ENCODE data around the gene MAU2.

Gene MAU2

GRCh38 chr19:19343762-19344161 is 23.1 kb downstream of the MAU2 start:
- ATAC-seq, result no peak
- TF ChIP-seq POU6F1 (CRISPR knock-in tag; IDR thresholded peaks at IDR 0.05; ENCODE audit: borderline replicate concordance, low read depth), result no peak
- no peak for TF ChIP-seq CSRNP3 (CRISPR knock-in tag; IDR thresholded peaks at IDR 0.05)
- TF ChIP-seq BACH2 (CRISPR knock-in tag; IDR thresholded peaks at IDR 0.05; ENCODE audit: borderline replicate concordance), result no peak
- TF ChIP-seq ESRRG (CRISPR knock-in tag; IDR thresholded peaks at IDR 0.05), result no peak
- no peak for TF ChIP-seq ZFP30 (CRISPR knock-in tag; IDR thresholded peaks at IDR 0.05)
- TF ChIP-seq ZNF8 (CRISPR knock-in tag; IDR thresholded peaks at IDR 0.05), result no peak
- TF ChIP-seq ZNF70 (CRISPR knock-in tag; IDR thresholded peaks at IDR 0.05), result no peak

DNA sequence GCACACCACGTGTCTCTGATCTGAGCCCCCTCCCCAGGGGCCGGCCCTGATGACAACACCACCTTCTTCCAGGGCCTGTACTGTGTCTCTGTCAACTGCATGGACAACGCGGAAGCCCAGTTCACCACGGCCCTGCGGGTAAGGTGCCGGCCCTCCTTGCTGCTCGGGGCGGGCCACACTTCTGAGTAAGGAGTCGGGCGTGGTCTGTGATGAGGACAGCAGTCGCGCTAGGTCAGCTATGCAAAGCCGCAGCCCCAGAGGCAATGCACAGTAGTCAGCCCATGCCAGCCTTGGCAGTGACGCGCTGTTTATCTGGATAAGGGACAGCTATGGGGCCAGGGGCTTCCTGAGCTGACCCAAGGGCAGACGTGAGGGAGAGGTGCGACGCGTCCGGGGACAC is 24.6 kb downstream of the MAU2 start:
- TF ChIP-seq GLIS3 (CRISPR knock-in tag; IDR thresholded peaks at IDR 0.05), result no peak
- TF ChIP-seq BACH2 (CRISPR knock-in tag; IDR thresholded peaks at IDR 0.05; ENCODE audit: borderline replicate concordance), result no peak
- no peak for TF ChIP-seq SNAI2 (CRISPR knock-in tag; IDR thresholded peaks at IDR 0.05)
- no peak for ATAC-seq

DNA sequence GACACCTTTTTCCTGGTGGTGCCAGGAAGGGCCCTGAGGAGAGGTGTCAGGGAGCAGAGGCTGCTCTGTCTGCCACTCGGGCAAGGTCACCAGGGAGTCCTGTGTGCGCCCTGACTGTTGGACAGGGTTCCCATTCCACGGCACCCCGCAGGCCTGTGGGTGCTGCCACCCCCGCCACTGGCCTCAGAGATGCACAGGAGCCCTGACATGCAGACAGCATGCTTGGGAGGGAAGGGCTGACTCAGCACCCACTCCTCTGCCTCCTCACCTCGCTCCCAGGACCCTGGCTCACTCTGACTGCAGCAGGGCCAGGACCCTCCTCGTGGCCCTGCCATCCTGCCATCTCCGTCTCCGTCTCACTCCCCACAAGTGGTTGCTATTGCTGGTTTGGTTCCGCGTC is 25.3 kb downstream of the MAU2 start:
- no peak for TF ChIP-seq CREB5 (CRISPR knock-in tag; IDR thresholded peaks at IDR 0.05; ENCODE audit: low read depth)
- no peak for TF ChIP-seq CSDC2 (CRISPR knock-in tag; IDR thresholded peaks at IDR 0.05)
- no peak for TF ChIP-seq ISL1 (CRISPR knock-in tag; IDR thresholded peaks at IDR 0.05)
- no peak for TF ChIP-seq ZC3H10 (CRISPR knock-in tag; IDR thresholded peaks at IDR 0.05)
- TF ChIP-seq ZNF8 (CRISPR knock-in tag; IDR thresholded peaks at IDR 0.05), result no peak
- no peak for TF ChIP-seq SNAI2 (CRISPR knock-in tag; IDR thresholded peaks at IDR 0.05)
- TF ChIP-seq ESRRG (CRISPR knock-in tag; IDR thresholded peaks at IDR 0.05), result no peak
- TF ChIP-seq PPARA (CRISPR knock-in tag; IDR thresholded peaks at IDR 0.05; ENCODE audit: borderline replicate concordance), result no peak
- no peak for TF ChIP-seq RARB (CRISPR knock-in tag; IDR thresholded peaks at IDR 0.05)
- no peak for TF ChIP-seq TSHZ2 (CRISPR knock-in tag; IDR thresholded peaks at IDR 0.05)
- no peak for TF ChIP-seq GLIS3 (CRISPR knock-in tag; IDR thresholded peaks at IDR 0.05)
- ATAC-seq, result no peak

DNA sequence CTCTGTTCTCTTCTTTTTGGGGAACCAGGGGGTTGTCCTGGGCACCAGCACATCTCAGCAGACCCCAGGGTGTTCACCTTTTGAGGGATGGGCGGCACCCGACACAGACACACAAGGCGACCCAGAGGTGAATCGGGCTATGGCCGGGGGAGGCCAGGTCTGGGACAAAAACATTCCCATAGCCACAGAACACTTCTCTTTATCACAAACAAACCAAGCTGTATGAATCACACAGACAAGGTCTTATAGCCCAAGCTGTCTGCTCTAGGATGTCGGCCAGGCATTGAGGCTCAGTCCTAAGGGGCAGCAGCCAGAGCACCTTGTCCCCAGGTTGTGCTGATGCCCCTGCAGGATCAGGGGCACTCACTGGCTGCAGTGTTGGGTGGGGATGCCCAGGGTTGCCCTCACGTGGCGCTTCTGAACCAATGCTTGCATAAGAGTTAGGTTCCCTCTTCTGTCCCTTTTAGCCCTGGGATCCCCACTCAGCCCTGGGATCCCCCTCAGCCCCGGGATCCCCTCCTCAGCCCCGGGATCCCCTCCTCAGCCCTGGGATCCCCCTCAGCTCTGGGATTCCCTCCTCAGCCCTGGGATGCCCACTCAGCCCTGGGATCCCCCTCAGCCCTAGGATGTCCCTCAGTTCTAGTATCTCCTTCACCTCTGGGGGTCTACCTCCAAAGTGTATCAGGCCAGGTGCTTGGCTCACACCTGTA is 26.9 kb downstream of the MAU2 start:
- TF ChIP-seq POU6F1 (CRISPR knock-in tag; IDR thresholded peaks at IDR 0.05; ENCODE audit: borderline replicate concordance, low read depth) (no peak), CSDC2 (CRISPR knock-in tag; IDR thresholded peaks at IDR 0.05) (no peak), TOX (CRISPR knock-in tag; IDR thresholded peaks at IDR 0.05; ENCODE audit: borderline replicate concordance) (no peak), ISL1 (CRISPR knock-in tag; IDR thresholded peaks at IDR 0.05) (no peak), PPARA (CRISPR knock-in tag; IDR thresholded peaks at IDR 0.05; ENCODE audit: borderline replicate concordance) (no peak), TSHZ2 (CRISPR knock-in tag; IDR thresholded peaks at IDR 0.05) (no peak), ZNF8 (CRISPR knock-in tag; IDR thresholded peaks at IDR 0.05) (no peak), RARB (CRISPR knock-in tag; IDR thresholded peaks at IDR 0.05) (no peak), BACH2 (CRISPR knock-in tag; IDR thresholded peaks at IDR 0.05; ENCODE audit: borderline replicate concordance) (no peak), TCF4 (CRISPR knock-in tag; IDR thresholded peaks at IDR 0.05; ENCODE audit: borderline replicate concordance) (no peak), GLIS3 (CRISPR knock-in tag; IDR thresholded peaks at IDR 0.05) (no peak), ARNTL (CRISPR knock-in tag; IDR thresholded peaks at IDR 0.05; ENCODE audit: borderline replicate concordance, low read depth) (no peak), ZC3H10 (CRISPR knock-in tag; IDR thresholded peaks at IDR 0.05) (no peak), ZFP3 (CRISPR knock-in tag; IDR thresholded peaks at IDR 0.05) (no peak), ZNF70 (CRISPR knock-in tag; IDR thresholded peaks at IDR 0.05) (no peak), CSRNP3 (CRISPR knock-in tag; IDR thresholded peaks at IDR 0.05) (no peak)
- no peak for ATAC-seq

Measured in SK-N-SH treated with all-trans-retinoic acid at 6 μM for 48 hours (cell line).